AG09309 (cell line): ENCODE results near the gene MDGA2.

Experiments used
- DNase-seq: peaks from one replicate; pipeline ENCODE4 v3.0.0-alpha.2; 2010; ENCODE audit warnings: low read depth
- H3K4me3 ChIP-seq: 2 replicates; pipeline ENCODE4 v1.5.1; 2011; ENCODE audit warnings: mild to moderate bottlenecking, low read depth, low read length, moderate library complexity; ENCODE audit not compliant: control insufficient read depth
- TF ChIP-seq, protein P1 (sequence below): IDR thresholded peaks from 2 replicates; pipeline ENCODE4 v1.5.1; 2011; ENCODE audit warnings: mild to moderate bottlenecking, low read depth, low read length, inconsistent platforms; ENCODE audit not compliant: insufficient read depth, control insufficient read depth; ENCODE audit errors: missing control alignments

Gene MDGA2

DNA sequence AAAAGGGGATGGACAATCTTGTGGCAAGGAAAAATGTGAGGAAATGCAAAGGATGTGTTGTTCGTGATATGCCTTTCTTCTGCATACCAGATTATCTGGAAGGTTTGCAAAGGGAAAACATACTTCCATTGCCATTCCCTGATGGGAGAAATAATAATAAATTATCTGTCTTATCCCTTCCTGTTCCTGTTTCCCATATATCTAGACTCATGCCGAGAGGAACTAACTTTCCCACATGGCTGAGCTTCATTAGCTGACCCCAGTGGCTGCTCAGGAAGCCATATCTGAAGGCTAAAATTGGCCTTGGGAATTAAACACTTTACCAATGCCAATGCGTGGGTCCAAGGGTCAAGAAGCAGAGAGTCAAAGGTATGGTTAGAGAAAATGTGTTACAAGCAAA, 439.8 kb downstream of the MDGA2 start:
- no peak for DNase-seq

DNA sequence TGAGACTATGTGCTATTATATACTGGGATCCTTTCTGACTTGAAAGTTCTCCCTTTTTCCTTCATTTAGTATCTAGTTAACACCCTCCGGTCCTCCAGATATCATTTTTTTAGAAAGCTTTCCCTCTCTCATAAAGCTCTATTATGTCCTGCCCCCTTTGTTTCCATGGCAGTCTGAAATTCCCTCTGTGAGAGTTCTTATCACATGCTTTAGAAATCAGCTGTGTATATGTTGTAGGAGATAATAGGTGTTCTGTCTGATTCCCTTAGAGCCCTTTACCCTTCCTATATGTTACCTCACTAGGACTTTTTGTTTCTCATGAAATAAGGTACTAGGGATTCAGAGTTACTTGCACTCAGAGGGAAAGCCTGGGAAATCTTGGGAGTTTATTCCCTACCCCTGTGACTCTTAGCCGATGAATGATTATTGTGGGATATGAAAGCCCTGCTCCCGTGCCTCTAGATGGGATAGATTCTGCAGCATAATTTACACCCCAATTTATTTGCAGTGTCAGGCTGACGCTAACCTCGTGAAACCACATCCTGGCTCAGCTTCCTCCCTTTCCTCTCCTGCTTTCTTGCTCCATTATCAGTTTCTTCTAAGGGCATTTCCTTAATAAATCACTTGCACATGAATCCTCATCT, 448.4 kb downstream of the MDGA2 start:
- TF ChIP-seq, protein P1, sequence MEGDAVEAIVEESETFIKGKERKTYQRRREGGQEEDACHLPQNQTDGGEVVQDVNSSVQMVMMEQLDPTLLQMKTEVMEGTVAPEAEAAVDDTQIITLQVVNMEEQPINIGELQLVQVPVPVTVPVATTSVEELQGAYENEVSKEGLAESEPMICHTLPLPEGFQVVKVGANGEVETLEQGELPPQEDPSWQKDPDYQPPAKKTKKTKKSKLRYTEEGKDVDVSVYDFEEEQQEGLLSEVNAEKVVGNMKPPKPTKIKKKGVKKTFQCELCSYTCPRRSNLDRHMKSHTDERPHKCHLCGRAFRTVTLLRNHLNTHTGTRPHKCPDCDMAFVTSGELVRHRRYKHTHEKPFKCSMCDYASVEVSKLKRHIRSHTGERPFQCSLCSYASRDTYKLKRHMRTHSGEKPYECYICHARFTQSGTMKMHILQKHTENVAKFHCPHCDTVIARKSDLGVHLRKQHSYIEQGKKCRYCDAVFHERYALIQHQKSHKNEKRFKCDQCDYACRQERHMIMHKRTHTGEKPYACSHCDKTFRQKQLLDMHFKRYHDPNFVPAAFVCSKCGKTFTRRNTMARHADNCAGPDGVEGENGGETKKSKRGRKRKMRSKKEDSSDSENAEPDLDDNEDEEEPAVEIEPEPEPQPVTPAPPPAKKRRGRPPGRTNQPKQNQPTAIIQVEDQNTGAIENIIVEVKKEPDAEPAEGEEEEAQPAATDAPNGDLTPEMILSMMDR, result no peak

More for the DNA sequence above, 439.8 kb downstream of the MDGA2 start:
- H3K4me3 ChIP-seq, result no peak overlapping the region
- TF ChIP-seq, protein P1, result no peak

DNA sequence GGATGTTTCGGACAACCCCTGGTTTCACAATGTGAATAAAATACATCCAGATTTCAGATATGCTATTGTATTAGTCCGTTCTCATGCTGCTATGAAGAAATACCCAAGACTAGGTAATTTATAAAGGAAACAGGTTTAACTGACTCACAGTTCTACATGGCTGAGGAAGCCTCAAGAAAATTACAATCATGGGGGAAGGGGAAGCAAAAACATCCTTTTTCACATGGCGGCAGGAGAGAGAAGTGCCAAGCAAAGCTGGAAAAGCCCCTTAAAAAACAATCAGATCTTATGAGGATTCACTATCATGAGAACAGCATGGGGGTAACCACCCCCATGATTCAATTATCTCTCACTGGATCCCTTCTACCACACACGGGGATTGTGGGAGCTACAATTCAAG, 451.7 kb downstream of the MDGA2 start:
- DNase-seq, result no peak
- TF ChIP-seq, protein P1, result no peak

More for the DNA sequence above, 448.4 kb downstream of the MDGA2 start:
- no peak for DNase-seq
- H3K4me3 ChIP-seq, result no peak overlapping the region

DNA sequence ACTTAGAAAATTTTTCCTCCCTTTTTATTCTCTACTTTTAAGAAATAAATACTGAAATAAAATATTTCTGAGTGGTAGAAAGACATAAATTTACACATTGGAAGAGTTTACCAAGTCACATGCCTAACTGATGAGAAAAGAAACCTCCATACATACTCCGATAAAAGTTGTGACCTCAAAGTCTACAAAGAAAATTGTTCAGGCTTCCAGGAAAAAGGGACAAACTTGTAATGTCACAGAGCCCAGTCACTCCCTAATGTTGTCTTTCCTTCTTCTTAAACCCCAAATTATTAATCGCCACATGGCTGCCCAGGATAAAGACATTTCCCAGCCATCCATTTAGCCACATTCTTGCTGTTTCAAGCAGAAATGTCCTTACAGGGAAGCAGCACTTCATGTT, 455.3 kb downstream of the MDGA2 start:
- DNase-seq, result no peak
- H3K4me3 ChIP-seq, result no peak overlapping the region
- TF ChIP-seq, protein P1, result no peak

More for the DNA sequence above, 451.7 kb downstream of the MDGA2 start:
- no peak overlapping the region for H3K4me3 ChIP-seq

DNA sequence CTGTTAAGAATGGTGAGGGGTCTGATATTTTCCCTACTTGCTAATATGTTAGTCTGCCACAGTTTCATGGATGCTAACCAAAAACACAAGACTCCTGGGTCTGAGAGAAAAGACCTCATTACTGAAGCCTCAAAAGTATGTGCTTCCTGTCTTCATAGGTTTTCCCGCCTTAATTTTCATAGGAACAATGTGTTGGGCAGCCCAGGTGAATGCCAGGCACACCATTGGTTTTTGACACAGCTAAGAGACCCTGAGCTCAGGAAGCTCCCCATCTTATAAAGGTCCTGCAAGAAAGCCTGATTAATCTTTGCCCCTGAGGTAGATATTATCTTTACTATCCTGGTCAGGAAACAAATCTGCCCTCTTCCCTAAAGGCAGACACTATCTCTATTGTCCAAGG, 464.1 kb downstream of the MDGA2 start:
- TF ChIP-seq, protein P1, result no peak
- H3K4me3 ChIP-seq, result no peak overlapping the region
- DNase-seq, result no peak

DNA sequence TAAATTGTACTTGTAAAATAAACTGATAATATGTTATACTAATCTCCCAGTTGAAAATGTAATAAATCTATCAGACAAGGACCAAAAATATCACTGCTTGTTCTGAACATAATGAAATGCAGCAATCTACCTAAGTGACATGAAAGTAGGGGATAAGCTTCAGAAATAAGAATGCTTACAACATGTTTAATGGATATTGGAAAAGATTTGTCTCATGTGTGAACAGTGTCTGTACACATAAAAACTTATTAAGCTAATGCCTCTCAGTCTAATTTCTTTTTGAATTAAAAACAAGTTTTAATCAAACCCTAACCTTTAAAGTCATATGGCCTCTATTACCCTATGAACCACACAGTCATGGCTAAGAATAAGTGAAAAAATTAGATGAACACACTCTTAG, 465.3 kb downstream of the MDGA2 start:
- no peak overlapping the region for H3K4me3 ChIP-seq
- DNase-seq, result no peak
- TF ChIP-seq, protein P1, result no peak
